ENCODE data around the gene PDE3A.
"Not testable (repeated sequence)": the region's sequence is repeated elsewhere in the genome, so short reads cannot be mapped to it uniquely, and the experiment has no call there.

Gene PDE3A

GRCh38 chr12:20596061-20596460 lies 227.7 kb downstream of the PDE3A start:
- no peak for DNase-seq (ENCODE audit: low read depth in 1 of 2, low spot score in 1 of 2)

GRCh38 chr12:20599757-20600156 lies 231.4 kb downstream of the PDE3A start:
- no peak for DNase-seq (ENCODE audit: low read depth in 1 of 2, low spot score in 1 of 2)

GRCh38 chr12:20601668-20602280 lies 233.4 kb downstream of the PDE3A start:
- no peak for DNase-seq (ENCODE audit: low read depth in 1 of 2, low spot score in 1 of 2)

- DNase-seq (ENCODE audit: low read depth in 1 of 2, low spot score in 1 of 2), result no peak
Observed at GRCh38 chr12:20602641-20603391, 234.5 kb downstream of the PDE3A start.

GRCh38 chr12:20604408-20605067 lies 236.2 kb downstream of the PDE3A start:
- no peak for DNase-seq (ENCODE audit: low read depth in 1 of 2, low spot score in 1 of 2)

- not testable (repeated sequence) for DNase-seq (ENCODE audit: low read depth in 1 of 2, low spot score in 1 of 2)
Observed at GRCh38 chr12:20615020-20615419, 246.7 kb downstream of the PDE3A start.

GRCh38 chr12:20616093-20616492 lies 247.8 kb downstream of the PDE3A start:
- no peak for DNase-seq (ENCODE audit: low read depth in 1 of 2, low spot score in 1 of 2)

- no peak for DNase-seq (ENCODE audit: low read depth in 1 of 2, low spot score in 1 of 2)
Observed at GRCh38 chr12:20620261-20620660, 251.9 kb downstream of the PDE3A start.

GRCh38 chr12:20624718-20625117 lies 256.4 kb downstream of the PDE3A start:
- DNase-seq (ENCODE audit: low read depth in 1 of 2, low spot score in 1 of 2), result no peak

GRCh38 chr12:20625531-20625930 lies 257.2 kb downstream of the PDE3A start:
- no peak for DNase-seq (ENCODE audit: low read depth in 1 of 2, low spot score in 1 of 2)

GRCh38 chr12:20627001-20627588 lies 258.8 kb downstream of the PDE3A start:
- no peak for DNase-seq (ENCODE audit: low read depth in 1 of 2, low spot score in 1 of 2)

- no peak for DNase-seq (ENCODE audit: low read depth in 1 of 2, low spot score in 1 of 2)
Observed at GRCh38 chr12:20628226-20628787, 260.0 kb downstream of the PDE3A start.

- no peak for DNase-seq (ENCODE audit: low read depth in 1 of 2, low spot score in 1 of 2)
Observed at GRCh38 chr12:20628999-20629398, 260.7 kb downstream of the PDE3A start.

GRCh38 chr12:20629414-20630156 lies 261.2 kb downstream of the PDE3A start:
- no peak for DNase-seq (ENCODE audit: low read depth in 1 of 2, low spot score in 1 of 2)

- DNase-seq (ENCODE audit: low read depth in 1 of 2, low spot score in 1 of 2), result no peak
Observed at GRCh38 chr12:20631711-20632110, 263.4 kb downstream of the PDE3A start.

GRCh38 chr12:20641106-20641505 lies 272.8 kb downstream of the PDE3A start:
- no peak for DNase-seq (ENCODE audit: low read depth in 1 of 2, low spot score in 1 of 2)

GRCh38 chr12:20643822-20644221 lies 275.5 kb downstream of the PDE3A start:
- no peak for DNase-seq (ENCODE audit: low read depth in 1 of 2, low spot score in 1 of 2)

- no peak for DNase-seq (ENCODE audit: low read depth in 1 of 2, low spot score in 1 of 2)
Observed at GRCh38 chr12:20646239-20646827, 278.0 kb downstream of the PDE3A start.

GRCh38 chr12:20653871-20654270 lies 285.5 kb downstream of the PDE3A start:
- DNase-seq (ENCODE audit: low read depth in 1 of 2, low spot score in 1 of 2), result no peak

- no peak for DNase-seq (ENCODE audit: low read depth in 1 of 2, low spot score in 1 of 2)
Observed at GRCh38 chr12:20656600-20656999, 288.3 kb downstream of the PDE3A start.

GRCh38 chr12:20657496-20657895 lies 289.2 kb downstream of the PDE3A start:
- no peak for DNase-seq (ENCODE audit: low read depth in 1 of 2, low spot score in 1 of 2)

Measured in activated CD4-positive, alpha-beta T cell treated with anti-CD3 and anti-CD28 coated beads, Interleukin-2, amount 50 U/mL, for 24 hours (primary cell).